OCI-LY3 (cell line): ENCODE data around the gene ARHGEF2.
"Not testable (repeated sequence)": the region's sequence is repeated elsewhere in the genome, so short reads cannot be mapped to it uniquely, and the experiment has no call there.

ENCODE experiments used
- H2AFZ ChIP-seq: fragments of 200-600, 300-600 bp; shearing (Covaris generic); 2 replicates; pipeline ENCODE4 v1.6.0; 2014; ENCODE audit warnings: antibody characterized with exemption, low read depth, low read length
- H3K27ac ChIP-seq: fragments of 200-600, 300-600 bp; sonication (generic); 2 replicates; pipeline ENCODE4 v1.5.1; 2014; ENCODE audit warnings: mild to moderate bottlenecking, low read length, moderate library complexity, mixed read lengths
- H3K27me3 ChIP-seq: fragments of 200-600, 300-600 bp; sonication (generic); 2 replicates; pipeline ENCODE4 v1.6.1; 2014; ENCODE audit warnings: low read depth, low read length, mixed read lengths
- H3K36me3 ChIP-seq: fragments of 200-600, 300-600 bp; sonication (generic); replicated peaks from 2 replicates; pipeline ENCODE3; 2014; ENCODE audit warnings: low read depth, low read length, mixed read lengths
- H3K4me1 ChIP-seq: fragments of 300-600, 200-600 bp; sonication (generic); 2 replicates; pipeline ENCODE4 v1.6.1; 2014; ENCODE audit warnings: low read length, mixed read lengths
- H3K4me2 ChIP-seq: fragments of 200-600, 300-600 bp; sonication (generic); 2 replicates; pipeline ENCODE4 v1.6.1; 2014; ENCODE audit warnings: low read length, mixed read lengths
- H3K4me3 ChIP-seq: fragments of 300-600, 200-600 bp; sonication (generic); 2 replicates; pipeline ENCODE4 v1.5.1; 2014; ENCODE audit warnings: antibody characterized with exemption, mild to moderate bottlenecking, low read length, moderate library complexity
- H3K79me2 ChIP-seq: fragments of 300-600, 200-600 bp; shearing (Covaris generic); 2 replicates; pipeline ENCODE4 v1.6.1; 2014; ENCODE audit warnings: mild to moderate bottlenecking, low read length, mixed read lengths
- H3K9ac ChIP-seq: fragments of 300-600, 200-600 bp; shearing (Covaris generic); 2 replicates; pipeline ENCODE4 v1.6.0; 2014; ENCODE audit warnings: mild to moderate bottlenecking, low read length, moderate library complexity
- H3K9me3 ChIP-seq: fragments of 200-600, 300-600 bp; shearing (Covaris generic); 2 replicates; pipeline ENCODE4 v1.6.1; 2014; ENCODE audit warnings: low read length, mixed read lengths; ENCODE audit not compliant: insufficient read depth
- H4K20me1 ChIP-seq: fragments of 200-600, 300-600 bp; sonication (generic); 2 replicates; pipeline ENCODE4 v1.6.1; 2016; ENCODE audit warnings: low read length, mixed read lengths; ENCODE audit not compliant: insufficient read depth
- EZH2phosphoT487 ChIP-seq: fragments of 200-600 bp; shearing (Covaris generic); IDR thresholded peaks from 2 replicates; pipeline ENCODE4 v1.6.1; 2018; ENCODE audit warnings: antibody characterized with exemption, mixed run types, low read depth
- TF ChIP-seq, protein P1 (sequence below): fragments of 200-600, 300-600 bp; sonication (generic); IDR thresholded peaks from 2 replicates; pipeline ENCODE4 v1.5.1; 2014; ENCODE audit warnings: antibody characterized with exemption, low read length, low read depth

Gene ARHGEF2

DNA sequence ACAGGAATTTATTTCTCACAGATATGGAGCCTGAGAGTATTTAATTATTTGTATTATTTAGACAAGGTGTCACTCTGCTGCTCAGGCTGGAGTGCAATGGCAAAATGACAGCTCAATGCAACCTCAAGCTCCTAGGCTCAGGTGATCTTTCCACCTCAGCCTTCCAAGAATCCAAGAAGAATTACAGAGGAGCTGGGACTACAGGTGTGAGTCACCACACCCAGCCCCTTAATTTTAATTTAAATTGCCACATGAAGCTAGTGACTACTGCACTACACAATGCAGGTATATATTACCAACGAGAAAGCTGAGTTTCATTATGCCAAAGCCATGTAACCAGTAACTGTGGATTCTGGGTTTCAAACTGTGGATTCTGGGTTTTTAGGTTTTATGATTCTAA is 46.3 kb downstream of the ARHGEF2 start:
- no peak for TF ChIP-seq EZH2phosphoT487
- TF ChIP-seq, protein P1, sequence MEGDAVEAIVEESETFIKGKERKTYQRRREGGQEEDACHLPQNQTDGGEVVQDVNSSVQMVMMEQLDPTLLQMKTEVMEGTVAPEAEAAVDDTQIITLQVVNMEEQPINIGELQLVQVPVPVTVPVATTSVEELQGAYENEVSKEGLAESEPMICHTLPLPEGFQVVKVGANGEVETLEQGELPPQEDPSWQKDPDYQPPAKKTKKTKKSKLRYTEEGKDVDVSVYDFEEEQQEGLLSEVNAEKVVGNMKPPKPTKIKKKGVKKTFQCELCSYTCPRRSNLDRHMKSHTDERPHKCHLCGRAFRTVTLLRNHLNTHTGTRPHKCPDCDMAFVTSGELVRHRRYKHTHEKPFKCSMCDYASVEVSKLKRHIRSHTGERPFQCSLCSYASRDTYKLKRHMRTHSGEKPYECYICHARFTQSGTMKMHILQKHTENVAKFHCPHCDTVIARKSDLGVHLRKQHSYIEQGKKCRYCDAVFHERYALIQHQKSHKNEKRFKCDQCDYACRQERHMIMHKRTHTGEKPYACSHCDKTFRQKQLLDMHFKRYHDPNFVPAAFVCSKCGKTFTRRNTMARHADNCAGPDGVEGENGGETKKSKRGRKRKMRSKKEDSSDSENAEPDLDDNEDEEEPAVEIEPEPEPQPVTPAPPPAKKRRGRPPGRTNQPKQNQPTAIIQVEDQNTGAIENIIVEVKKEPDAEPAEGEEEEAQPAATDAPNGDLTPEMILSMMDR = no peak
- H3K27ac ChIP-seq = no peak overlapping the region
- 0 out of 2 replicates have a peak overlapping the region, but pooled peaks have one; percentile 87 for H3K4me3 ChIP-seq
- no peaks in the 10 kb centered on the region for H3K27me3 ChIP-seq
- H3K9ac ChIP-seq = no peak overlapping the region
- peaks cover 55% of the 10 kb centered on the region for H3K36me3 ChIP-seq
- peaks cover 74% of the 10 kb centered on the region for H3K79me2 ChIP-seq
- peak overlapping the region; percentile 94 for H3K4me2 ChIP-seq
- H2AFZ ChIP-seq = no peak overlapping the region
- no peaks in the 10 kb centered on the region for H3K9me3 ChIP-seq
- H3K4me1 ChIP-seq = peaks cover 23% of the 10 kb centered on the region
- H4K20me1 ChIP-seq = peaks cover 39% of the 10 kb centered on the region

DNA sequence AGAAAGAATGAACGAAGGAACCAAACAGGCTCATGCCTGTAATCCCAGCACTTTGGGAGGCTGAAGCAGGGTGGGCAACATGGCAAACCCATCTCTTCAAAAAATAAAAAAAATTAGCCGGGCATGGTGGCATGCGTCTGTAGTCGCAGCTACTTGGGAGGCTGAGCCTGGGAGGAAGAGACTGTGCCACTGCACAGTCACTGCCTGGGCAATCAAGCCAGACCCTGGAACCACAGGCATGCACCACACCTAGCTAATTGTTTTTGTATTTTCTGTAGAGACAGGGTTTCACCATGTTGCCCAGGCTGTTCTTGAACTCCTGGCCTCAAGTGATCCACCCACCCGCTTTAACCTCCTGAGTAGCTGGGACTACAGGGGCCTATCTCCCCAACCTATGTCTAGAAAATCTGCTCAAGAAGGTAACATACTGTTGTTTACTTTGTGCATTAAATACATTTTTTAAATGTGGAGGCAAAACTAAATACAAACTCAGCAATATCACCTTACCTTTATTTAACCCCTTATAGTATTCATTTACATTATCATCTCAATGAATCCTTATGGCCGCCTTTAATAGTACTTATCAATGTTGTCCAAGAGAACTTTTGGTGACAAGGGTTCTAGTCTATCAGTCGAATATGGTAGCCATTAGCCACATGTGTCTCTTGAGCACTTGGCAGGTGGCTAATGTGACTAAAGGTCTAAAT is 46.9 kb downstream of the ARHGEF2 start:
- no peak overlapping the region for H3K4me3 ChIP-seq
- H2AFZ ChIP-seq = no peak overlapping the region
- H3K9me3 ChIP-seq = no peaks in the 10 kb centered on the region
- TF ChIP-seq, protein P1 = no peak
- no peak for TF ChIP-seq EZH2phosphoT487
- no peak overlapping the region for H3K9ac ChIP-seq
- no peaks in the 10 kb centered on the region for H3K27me3 ChIP-seq
- H3K79me2 ChIP-seq = peaks cover 80% of the 10 kb centered on the region
- H3K4me1 ChIP-seq = peaks cover 23% of the 10 kb centered on the region
- H3K4me2 ChIP-seq = peak overlapping the region; percentile 94
- H3K36me3 ChIP-seq = peaks cover 61% of the 10 kb centered on the region
- H3K27ac ChIP-seq = no peak overlapping the region
- H4K20me1 ChIP-seq = peaks cover 45% of the 10 kb centered on the region

DNA sequence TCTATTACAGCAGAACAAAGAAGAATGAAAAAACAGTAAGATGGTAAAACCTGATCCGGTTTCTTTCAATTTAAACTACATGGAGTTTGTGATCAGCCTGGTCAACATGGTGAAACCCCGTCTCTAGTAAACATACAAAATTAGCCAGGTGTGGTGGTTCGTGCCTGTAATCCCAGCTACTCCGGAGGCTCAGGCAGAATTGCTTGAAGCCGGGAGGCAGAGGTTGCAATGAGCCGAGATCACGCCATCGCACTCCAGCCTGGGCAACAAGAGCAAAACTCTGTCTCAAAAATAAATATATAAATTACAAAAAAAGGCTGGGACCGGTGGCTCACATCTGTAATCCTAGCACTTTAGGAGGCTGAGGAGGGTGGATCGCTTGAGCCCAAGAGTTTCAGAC is 47.6 kb downstream of the ARHGEF2 start:
- H2AFZ ChIP-seq, H3K9ac ChIP-seq, H3K4me3 ChIP-seq, H3K4me2 ChIP-seq, H3K9me3 ChIP-seq, H3K27me3 ChIP-seq, H3K27ac ChIP-seq: not testable (repeated sequence)
- peaks cover 67% of the 10 kb centered on the region for H3K36me3 ChIP-seq
- peaks cover 23% of the 10 kb centered on the region for H3K4me1 ChIP-seq
- H3K79me2 ChIP-seq = peaks cover 81% of the 10 kb centered on the region
- H4K20me1 ChIP-seq = peaks cover 46% of the 10 kb centered on the region

DNA sequence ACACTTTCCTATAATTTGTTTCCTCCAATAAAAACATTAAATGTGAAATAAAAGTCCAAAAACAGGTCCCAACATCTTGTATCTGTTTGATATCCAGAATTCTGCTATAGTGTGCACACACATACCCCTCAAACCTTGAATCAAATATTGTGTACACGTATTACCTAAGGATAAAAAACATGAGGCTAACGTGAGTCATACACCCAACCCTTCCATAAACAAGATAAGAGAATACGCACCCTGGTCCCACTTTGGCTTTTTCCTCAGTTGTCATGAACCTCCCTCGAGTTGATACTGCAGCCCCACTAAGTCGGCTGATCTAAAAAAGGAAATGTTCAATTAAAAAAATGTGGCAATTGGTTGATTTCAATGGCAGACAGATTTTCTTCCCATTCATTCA is 49.3 kb downstream of the ARHGEF2 start:
- Histone ChIP-seq H2AFZ (no peak overlapping the region), H3K4me2 (no peak overlapping the region), H3K4me1 (peaks cover 23% of the 10 kb centered on the region), H3K79me2 (peaks cover 78% of the 10 kb centered on the region), H3K27ac (no peak overlapping the region), H3K36me3 (peaks cover 77% of the 10 kb centered on the region), H3K9me3 (no peaks in the 10 kb centered on the region), H3K27me3 (no peaks in the 10 kb centered on the region), H4K20me1 (peaks cover 46% of the 10 kb centered on the region), H3K4me3 (no peak overlapping the region), H3K9ac (no peak overlapping the region)
- TF ChIP-seq, protein P1 = no peak
- TF ChIP-seq EZH2phosphoT487 = no peak
